ENCODE data around the gene SLC6A12. TPM values are rescaled to one million over a fixed set of nuclear protein-coding genes. Genes with fewer than 3 reads are reported as not detected.

The SLC6A12 gene
- total and polyA plus RNA-seq, 9 of the 15 experiments (the other 6 are each of a cell fraction or from before 2014, with no cell fraction given): not detected

DNA sequence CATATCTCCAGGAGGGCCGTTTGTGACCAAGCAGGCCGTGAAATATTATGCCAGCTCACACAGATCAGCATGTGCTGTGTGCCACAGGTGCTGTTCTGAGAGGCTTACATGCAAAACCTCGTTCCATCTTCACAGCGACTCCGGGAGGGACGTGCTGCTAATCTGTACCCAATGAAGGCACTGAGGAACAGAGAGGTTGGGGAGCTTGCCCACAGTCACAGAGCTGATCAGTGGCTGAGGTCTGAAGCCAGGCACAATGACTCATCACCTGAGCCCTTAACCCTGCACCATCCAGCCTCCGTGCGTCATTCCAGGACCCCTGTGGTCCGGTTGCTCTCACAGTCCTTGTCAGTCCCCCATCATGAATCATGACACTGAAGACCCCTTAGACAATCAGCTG, 66.7 kb downstream of the SLC6A12 start:
- H3K27ac ChIP-seq (ENCODE audit: extremely low read depth, low read depth, low read length): no peak overlapping the region
- FAIRE-seq (no peak), DNase-seq (ENCODE audit: extremely low read depth in 1 of 4, low spot score in 3 of 4) (no peak), ATAC-seq (no peak)
- no TSS peak for BruUV-seq (replicated peaks)
- intact Hi-C loops (cut with micrococcal nuclease): no loop called here
- no peaks in the 10 kb centered on the region for H3K36me3 ChIP-seq (ENCODE audit: control insufficient read depth, insufficient read depth, low read length)
- H3K4me1 ChIP-seq (replicated peaks in 1 of 2; ENCODE audit: control insufficient read depth in 2 of 2, insufficient read depth in 2 of 2, low read length in 2 of 2): no peaks in the 10 kb centered on the region; a peak in 1 of 5 replicates
- H3K9me1 ChIP-seq (ENCODE audit: control insufficient read depth, insufficient read depth, low read length): no peaks in the 10 kb centered on the region
- H3K4me2 ChIP-seq (ENCODE audit: insufficient read depth, low read length): no peak overlapping the region
- H2AFZ ChIP-seq (ENCODE audit: low read depth, low read length): no peak overlapping the region
- no peaks in the 10 kb centered on the region for H4K20me1 ChIP-seq (replicated peaks; ENCODE audit: control insufficient read depth, insufficient read depth, low read length)
- no peak for TF ChIP-seq FOXK2 (conservative IDR thresholded peaks at IDR 0.05 in 1 of 2, IDR thresholded peaks at IDR 0.05 in 1 of 2; ENCODE audit: low read depth in 2 of 2)
- peak; percentile 17; the same call in 1 of the 2 replicates for TF ChIP-seq ATF3 (IDR thresholded peaks at IDR 0.05)
- TF ChIP-seq ATF3 (CRISPR knock-in tag; conservative IDR thresholded peaks at IDR 0.05): no peak
- peak; percentile 41 for TF ChIP-seq ZFP36 (IDR thresholded peaks at IDR 0.05; ENCODE audit: low read depth, low read length, partially characterized antibody)
- no peaks in the 10 kb centered on the region for H3K9me3 ChIP-seq (replicated peaks; ENCODE audit: control insufficient read depth, insufficient read depth, low read depth, low read length)
- ChIA-PET CTCF (ENCODE audit: low intra/inter-chr PET ratio) (no interaction called here), POLR2A (no interaction called here)
- no peak overlapping the region for H3K9ac ChIP-seq (ENCODE audit: insufficient read depth in 1 of 2, low read depth in 2 of 2, low read length in 2 of 2)
- H3K79me2 ChIP-seq (ENCODE audit: control insufficient read depth, insufficient read depth, low read length): no peaks in the 10 kb centered on the region
- peaks cover 7 to 42% of the 10 kb centered on the region in 2 experiments for H3K27me3 ChIP-seq (ENCODE audit: control insufficient read depth in 2 of 2, insufficient read depth in 2 of 2, low read length in 2 of 2)
- in situ Hi-C loops (cut with MboI): no loop called here
- 0% methylated on average over 9 of the region's 9 CpGs for WGBS (ENCODE audit: insufficient coverage, low coverage, missing lambda C conversion rate)
- no peak overlapping the region for H3K4me3 ChIP-seq

DNA sequence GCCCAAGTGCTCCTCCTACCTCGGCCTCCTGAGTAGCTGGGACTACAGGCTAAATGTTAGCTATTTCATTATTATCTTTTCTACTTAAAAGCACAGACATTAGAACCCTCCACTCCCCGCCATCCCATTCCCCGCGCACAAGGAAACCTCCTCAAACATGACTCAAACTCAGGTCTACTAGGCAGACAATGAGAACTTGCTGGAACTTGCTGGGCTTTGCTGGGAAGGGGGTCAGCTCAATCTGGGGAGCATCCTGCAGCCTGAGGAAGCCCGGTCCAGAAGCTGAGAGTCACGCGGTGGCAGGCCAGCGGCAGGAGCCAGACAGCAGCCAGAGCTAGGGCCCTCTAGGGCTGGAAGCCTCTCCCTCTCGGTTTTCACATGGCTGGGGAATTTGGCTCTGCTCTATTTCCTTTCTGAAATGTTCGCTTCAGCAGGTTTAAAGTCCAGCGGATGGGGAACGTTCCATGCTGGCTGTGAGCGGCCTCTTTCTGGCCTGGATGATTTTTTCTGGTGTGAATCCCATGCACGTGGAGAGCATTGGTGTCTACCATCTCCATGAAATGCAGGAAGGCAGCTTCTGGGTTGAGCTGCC, 68.5 kb downstream of the SLC6A12 start:
- H3K27ac ChIP-seq (ENCODE audit: extremely low read depth, low read depth, low read length): no peak overlapping the region
- TF ChIP-seq GATAD2A (IDR thresholded peaks at IDR 0.05) (no peak), IRF2 (CRISPR knock-in tag; IDR thresholded peaks at IDR 0.05) (no peak), ZNF239 (CRISPR knock-in tag; IDR thresholded peaks at IDR 0.05) (no peak), E2F3 (CRISPR knock-in tag; IDR thresholded peaks at IDR 0.05) (no peak), SREBF2 (CRISPR knock-in tag; IDR thresholded peaks at IDR 0.05) (no peak), ZNF23 (CRISPR knock-in tag; IDR thresholded peaks at IDR 0.05) (no peak), CCNT2 (IDR thresholded peaks at IDR 0.05; ENCODE audit: borderline replicate concordance, extremely low read depth, insufficient read length, low read depth, low read length) (no peak), TBP (optimal IDR thresholded peaks at IDR 0.05; ENCODE audit: low read depth, low read length) (no peak), ZBTB12 (CRISPR knock-in tag; IDR thresholded peaks at IDR 0.05) (no peak)
- TF ChIP-seq, protein P1, sequence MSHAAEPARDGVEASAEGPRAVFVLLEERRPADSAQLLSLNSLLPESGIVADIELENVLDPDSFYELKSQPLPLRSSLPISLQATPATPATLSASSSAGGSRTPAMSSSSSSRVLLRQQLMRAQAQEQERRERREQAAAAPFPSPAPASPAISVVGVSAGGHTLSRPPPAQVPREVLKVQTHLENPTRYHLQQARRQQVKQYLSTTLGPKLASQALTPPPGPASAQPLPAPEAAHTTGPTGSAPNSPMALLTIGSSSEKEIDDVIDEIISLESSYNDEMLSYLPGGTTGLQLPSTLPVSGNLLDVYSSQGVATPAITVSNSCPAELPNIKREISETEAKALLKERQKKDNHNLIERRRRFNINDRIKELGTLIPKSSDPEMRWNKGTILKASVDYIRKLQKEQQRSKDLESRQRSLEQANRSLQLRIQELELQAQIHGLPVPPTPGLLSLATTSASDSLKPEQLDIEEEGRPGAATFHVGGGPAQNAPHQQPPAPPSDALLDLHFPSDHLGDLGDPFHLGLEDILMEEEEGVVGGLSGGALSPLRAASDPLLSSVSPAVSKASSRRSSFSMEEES (CRISPR knock-in tag; IDR thresholded peaks at IDR 0.05): no peak

More for the DNA sequence above, 68.5 kb downstream of the SLC6A12 start:
- in situ Hi-C loops (cut with MboI) (no loop called here), intact Hi-C loops (cut with micrococcal nuclease) (no loop called here)
- DNase-seq (ENCODE audit: extremely low read depth in 1 of 4, low spot score in 3 of 4): no peak
- ChIA-PET POLR2A (no interaction called here), CTCF (ENCODE audit: low intra/inter-chr PET ratio) (no interaction called here)
- ATAC-seq: no peak
- no peaks in the 10 kb centered on the region for H4K20me1 ChIP-seq (replicated peaks; ENCODE audit: control insufficient read depth, insufficient read depth, low read length)
- H3K36me3 ChIP-seq (ENCODE audit: control insufficient read depth, insufficient read depth, low read length): no peaks in the 10 kb centered on the region
- H3K4me3 ChIP-seq: no peak overlapping the region
- FAIRE-seq: no peak
- H3K79me2 ChIP-seq (ENCODE audit: control insufficient read depth, insufficient read depth, low read length): no peaks in the 10 kb centered on the region
- H3K9me3 ChIP-seq (replicated peaks; ENCODE audit: control insufficient read depth, insufficient read depth, low read depth, low read length): no peaks in the 10 kb centered on the region
- no peaks in the 10 kb centered on the region for H3K9me1 ChIP-seq (ENCODE audit: control insufficient read depth, insufficient read depth, low read length)
- BruUV-seq (replicated peaks): no TSS peak
- no peak overlapping the region for H3K4me2 ChIP-seq (ENCODE audit: insufficient read depth, low read length)
- no peak overlapping the region for H2AFZ ChIP-seq (ENCODE audit: low read depth, low read length)
- peaks cover 11 to 57% of the 10 kb centered on the region in 2 experiments for H3K27me3 ChIP-seq (ENCODE audit: control insufficient read depth in 2 of 2, insufficient read depth in 2 of 2, low read length in 2 of 2)
- no peaks in the 10 kb centered on the region; a peak in 1 of 5 replicates for H3K4me1 ChIP-seq (replicated peaks in 1 of 2; ENCODE audit: control insufficient read depth in 2 of 2, insufficient read depth in 2 of 2, low read length in 2 of 2)
- H3K9ac ChIP-seq (ENCODE audit: insufficient read depth in 1 of 2, low read depth in 2 of 2, low read length in 2 of 2): no peak overlapping the region
- WGBS (ENCODE audit: insufficient coverage, low coverage, missing lambda C conversion rate): 24% methylated on average over 13 of the region's 14 CpGs
